B cell (primary cell): ENCODE data around the gene VAV3.

Experiments
- CTCF ChIP-seq: fragments of 200-600 bp; IDR thresholded peaks from one replicate; pipeline ENCODE4 v1.8.0; 2022; ENCODE audit warnings: antibody characterized with exemption, mild to moderate bottlenecking
- EZH2 ChIP-seq: IDR thresholded peaks from 2 replicates; pipeline ENCODE4 v1.6.1; 2012; ENCODE audit warnings: borderline replicate concordance, low read depth, mild to moderate bottlenecking, moderate library complexity, low read length; ENCODE audit not compliant: insufficient read depth, poor library complexity, severe bottlenecking

- TF ChIP-seq CTCF (no peak), EZH2 (no peak)
Observed at GRCh38 chr1:107766533-107766932, 198.4 kb downstream of the VAV3 start.
